ENCODE data around the gene PCDHGC4. TPM values are rescaled to one million over a fixed set of nuclear protein-coding genes. Genes with fewer than 3 reads are reported as not detected.

Gene PCDHGC4
- total RNA-seq, 1 donor from 2014 or later = 4.0 TPM

- no peaks in the 10 kb centered on the region for H3K9me3 Mint-ChIP-seq
- no peaks in the 10 kb centered on the region for H3K27me3 Mint-ChIP-seq
- peak overlapping the region; percentile 57 for H3K27ac Mint-ChIP-seq
- H3K36me3 Mint-ChIP-seq = peaks cover 16% of the 10 kb centered on the region
- H3K4me1 Mint-ChIP-seq (ENCODE audit: unreplicated experiment) = peaks cover 42% of the 10 kb centered on the region
- no peak overlapping the region for H3K4me3 Mint-ChIP-seq
- no peak for TF ChIP-seq CTCF (conservative IDR thresholded peaks at IDR 0.05)
- DNase-seq (ENCODE audit: extremely low spot score, unreplicated experiment) = no peak
Measured at GRCh38 chr5:141506381-141507155, 21.7 kb downstream of the PCDHGC4 start.

- Mint-ChIP-seq H3K27ac (peak overlapping the region; percentile 57), H3K4me3 (peak overlapping the region; percentile 72), H3K9me3 (no peaks in the 10 kb centered on the region), H3K4me1 (ENCODE audit: unreplicated experiment) (peaks cover 42% of the 10 kb centered on the region), H3K27me3 (no peaks in the 10 kb centered on the region), H3K36me3 (peaks cover 14% of the 10 kb centered on the region)
- TF ChIP-seq CTCF (conservative IDR thresholded peaks at IDR 0.05) = no peak
- DNase-seq (ENCODE audit: extremely low spot score, unreplicated experiment) = no peak
Measured at GRCh38 chr5:141507387-141508091, 22.7 kb downstream of the PCDHGC4 start.

- H3K4me3 Mint-ChIP-seq = peak overlapping the region; percentile 82
- H3K9me3 Mint-ChIP-seq = no peaks in the 10 kb centered on the region
- H3K4me1 Mint-ChIP-seq (ENCODE audit: unreplicated experiment) = peaks cover 49% of the 10 kb centered on the region
- H3K36me3 Mint-ChIP-seq = peaks cover 20% of the 10 kb centered on the region
- no peak for DNase-seq (ENCODE audit: extremely low spot score, unreplicated experiment)
- H3K27me3 Mint-ChIP-seq = no peaks in the 10 kb centered on the region
- no peak for TF ChIP-seq CTCF (conservative IDR thresholded peaks at IDR 0.05)
- H3K27ac Mint-ChIP-seq = peak overlapping the region; percentile 57
Measured at GRCh38 chr5:141508440-141508797, 23.6 kb downstream of the PCDHGC4 start.

GRCh38 chr5:141508798-141509611 is 24.2 kb downstream of the PCDHGC4 start:
- Mint-ChIP-seq H3K27me3 (no peaks in the 10 kb centered on the region), H3K27ac (peak overlapping the region; percentile 57), H3K4me3 (peak overlapping the region; percentile 82), H3K36me3 (peaks cover 16% of the 10 kb centered on the region), H3K4me1 (ENCODE audit: unreplicated experiment) (peaks cover 54% of the 10 kb centered on the region), H3K9me3 (no peaks in the 10 kb centered on the region)
- no peak for TF ChIP-seq CTCF (conservative IDR thresholded peaks at IDR 0.05)
- no peak for DNase-seq (ENCODE audit: extremely low spot score, unreplicated experiment)

GRCh38 chr5:141510160-141510559 is 25.3 kb downstream of the PCDHGC4 start:
- Mint-ChIP-seq H3K27me3 (no peaks in the 10 kb centered on the region), H3K4me1 (ENCODE audit: unreplicated experiment) (peaks cover 64% of the 10 kb centered on the region), H3K27ac (peak overlapping the region; percentile 34), H3K9me3 (no peaks in the 10 kb centered on the region), H3K36me3 (peaks cover 12% of the 10 kb centered on the region), H3K4me3 (no peak overlapping the region)
- TF ChIP-seq CTCF (conservative IDR thresholded peaks at IDR 0.05) = no peak
- DNase-seq (ENCODE audit: extremely low spot score, unreplicated experiment) = no peak
